T-helper 9 cell (primary cell): ENCODE data around the gene MYOM1.

Source experiments
- DNase-seq: peaks from one replicate; pipeline ENCODE4 v3.0.0-alpha.2; 2020
- total RNA-seq, 2 donors: gene quantifications; one replicate each; lab custom pipeline; 2026; lab: John Stamatoyannopoulos, UW

Gene MYOM1
- total RNA-seq: 3.4 to 7.8 reads per million in 2 donors

DNA sequence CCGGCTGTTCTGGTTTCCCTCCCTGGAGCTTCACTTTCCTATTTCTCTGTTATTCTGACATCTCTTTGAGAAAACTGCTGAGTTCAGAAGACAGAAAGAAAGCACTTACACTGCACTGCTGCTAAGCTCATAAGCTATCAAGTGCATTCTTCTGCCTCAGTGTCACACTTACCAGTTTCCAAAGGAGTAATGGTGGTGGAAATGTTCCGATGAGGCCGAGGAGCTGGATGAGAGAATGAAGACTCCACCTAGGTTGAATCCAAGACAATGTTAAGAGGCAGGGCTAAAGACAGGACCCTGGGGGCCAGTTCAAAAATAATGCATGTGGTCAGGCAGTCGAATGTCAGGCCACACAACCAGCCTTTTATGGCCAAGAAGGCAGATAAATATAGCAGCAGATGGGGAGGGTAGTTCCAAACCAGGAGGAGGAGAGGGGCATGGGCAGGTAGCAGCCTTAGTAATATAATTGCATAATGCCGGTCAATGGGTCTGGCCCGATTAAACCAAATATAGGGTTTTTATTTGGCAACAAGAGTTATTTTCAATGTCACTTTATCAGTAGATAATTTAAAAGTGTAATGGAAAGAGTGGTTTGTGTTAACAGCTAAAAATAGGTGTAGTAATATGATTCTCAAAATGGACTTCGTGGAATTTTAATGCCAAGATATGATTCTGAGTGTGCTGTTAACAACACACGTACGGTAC, at the start of gene MYOM1:
MYOM1 (minus strand) TSS at position 338 of the 705 bp plus-strand sequence. CDS start 4,745 bp downstream, outside the sequence.
- DNase-seq: no peak

DNA sequence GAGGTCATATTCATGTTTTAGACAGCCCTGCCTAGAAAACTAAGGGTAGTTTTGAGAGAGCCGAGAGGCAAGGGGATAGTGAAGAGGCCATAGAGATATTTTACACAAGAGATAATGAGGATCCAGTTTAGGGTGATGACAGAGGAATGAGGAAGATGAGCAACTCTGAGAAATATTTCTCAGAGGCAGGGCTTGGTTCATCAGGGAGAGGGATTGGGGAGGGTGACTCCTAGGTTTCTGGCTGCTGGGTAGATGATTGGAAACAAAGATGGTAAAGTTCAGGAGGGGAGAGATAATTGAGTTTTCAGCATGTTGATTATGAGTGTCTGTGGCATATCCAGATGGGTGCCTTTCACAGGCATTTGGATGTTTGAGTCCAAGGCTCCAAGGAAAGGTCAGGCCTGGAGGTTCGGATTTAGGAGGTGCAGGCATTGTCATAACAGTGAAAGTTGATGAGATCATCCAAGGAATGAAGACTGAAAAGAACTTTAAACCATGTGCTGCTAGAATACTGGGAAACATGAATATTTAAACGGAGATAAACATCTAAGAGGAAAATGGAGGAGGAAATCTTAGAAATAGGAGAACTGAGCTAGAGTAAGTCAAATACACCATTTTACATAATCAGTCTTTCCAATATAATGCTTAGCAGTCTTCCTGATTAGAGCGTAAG, 49.6 kb upstream of the MYOM1 start:
- no peak for DNase-seq

DNA sequence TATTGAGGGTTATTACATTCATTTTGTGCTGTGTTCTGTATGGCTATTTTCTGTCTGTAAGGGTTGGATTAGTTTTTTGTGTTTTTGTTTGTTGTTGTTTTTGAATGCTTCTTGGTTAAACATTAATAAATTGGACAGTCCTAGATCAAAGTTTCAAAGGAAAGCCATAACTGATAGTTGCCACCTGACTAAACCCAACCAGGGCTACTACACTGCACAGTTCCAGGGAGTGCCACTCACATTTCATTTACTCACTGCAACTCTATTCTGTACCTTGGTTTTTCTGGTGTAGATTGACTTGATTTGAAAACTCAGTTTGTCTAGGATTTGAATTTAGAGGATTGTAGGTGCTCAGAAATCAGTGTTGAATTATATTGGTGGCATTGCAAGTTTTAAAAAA, 48.5 kb upstream of the MYOM1 start:
- no peak for DNase-seq

DNA sequence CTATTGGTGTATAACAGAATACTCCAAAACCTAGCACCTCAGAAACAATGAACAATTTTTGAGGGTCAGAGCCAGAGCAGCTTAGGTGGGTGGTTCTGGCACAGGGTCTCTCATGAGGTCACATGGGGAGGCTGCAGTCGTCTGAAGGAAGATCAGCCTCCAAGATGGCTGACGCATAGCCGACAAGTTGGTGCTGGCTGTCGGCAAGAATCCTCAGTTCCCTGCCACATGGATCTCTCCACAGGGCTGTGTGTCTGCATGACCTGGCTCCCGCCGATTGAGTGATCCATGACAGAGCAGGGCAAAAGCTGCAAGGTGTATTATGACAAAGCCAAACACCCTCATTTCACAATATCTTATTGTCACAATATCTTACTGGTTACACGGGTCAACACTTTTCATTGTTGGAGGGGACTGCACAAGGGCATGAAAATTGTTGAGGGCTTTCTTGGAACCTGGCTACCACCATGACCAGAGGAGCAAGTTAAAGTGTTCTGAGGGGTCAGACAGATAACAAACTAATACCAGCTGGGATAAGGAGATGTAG, 46.4 kb upstream of the MYOM1 start:
- DNase-seq: no peak

DNA sequence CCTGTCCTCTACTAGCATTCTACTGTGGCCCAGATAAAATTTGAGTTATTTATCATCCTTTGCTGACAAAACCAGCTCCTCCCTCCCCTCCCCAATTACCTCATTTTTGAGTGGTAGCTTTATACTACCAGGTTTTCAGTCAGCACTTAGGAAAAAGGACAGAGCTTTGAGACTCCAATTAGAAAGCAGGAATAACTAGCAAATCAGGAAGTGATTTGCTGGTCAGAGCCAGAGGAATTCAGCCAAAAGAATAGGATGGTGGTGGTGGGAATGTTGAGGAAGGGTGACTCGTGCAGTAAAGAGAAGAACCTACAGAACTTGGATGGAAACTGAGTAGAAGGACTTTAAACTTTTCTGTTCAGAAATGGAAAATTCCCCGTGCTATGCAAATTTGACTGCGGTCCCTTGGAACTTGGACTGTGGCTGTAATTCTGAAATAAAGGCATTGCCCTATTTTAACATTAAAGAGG, 45.8 kb upstream of the MYOM1 start:
- DNase-seq: no peak

DNA sequence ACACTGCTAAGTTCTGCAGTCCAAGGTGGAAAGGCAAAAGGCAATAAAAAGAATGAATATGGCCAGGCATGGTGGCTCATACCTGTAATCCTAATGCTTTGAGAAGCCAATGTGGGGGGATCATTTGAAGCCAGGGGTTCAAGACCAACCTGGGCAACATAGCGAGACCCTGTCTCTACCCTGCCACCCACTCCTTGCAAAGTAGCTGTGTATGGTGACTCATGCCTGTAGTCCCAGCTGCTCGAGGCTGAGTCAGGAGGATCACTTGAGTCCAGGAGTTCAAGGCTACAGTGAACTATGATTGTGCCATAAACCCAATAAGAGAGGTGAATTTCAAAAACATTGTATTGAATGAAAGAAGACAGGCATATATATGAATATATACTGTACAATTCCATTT, 44.6 kb upstream of the MYOM1 start:
- DNase-seq: no peak

DNA sequence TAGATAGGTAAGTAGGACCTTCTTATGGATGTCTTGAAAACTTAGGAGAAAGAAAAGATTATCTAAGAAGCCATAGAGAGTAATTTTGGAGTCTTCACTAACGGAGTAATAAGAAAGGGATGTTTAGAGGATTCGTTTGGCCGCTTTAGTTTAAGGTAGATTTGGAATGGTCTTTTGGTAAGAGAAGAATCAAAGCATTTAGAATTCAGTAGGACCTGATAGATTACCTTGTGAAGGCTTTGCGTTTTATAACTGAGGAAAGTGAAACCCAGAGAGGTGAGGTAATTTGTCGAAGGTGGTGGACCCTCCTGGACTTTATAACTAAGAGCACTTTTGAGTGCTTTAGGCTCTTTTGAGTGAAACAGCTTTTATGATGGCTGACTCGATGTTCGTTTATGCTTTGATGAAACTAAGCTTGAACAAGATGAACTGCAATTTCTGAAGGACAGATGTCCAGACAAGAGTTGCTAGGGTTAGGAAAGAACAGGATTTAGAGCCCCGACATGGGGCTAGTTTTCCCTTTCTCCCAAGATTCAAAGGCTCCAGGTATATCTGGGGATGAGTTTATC, 43.4 kb upstream of the MYOM1 start:
- DNase-seq: no peak

DNA sequence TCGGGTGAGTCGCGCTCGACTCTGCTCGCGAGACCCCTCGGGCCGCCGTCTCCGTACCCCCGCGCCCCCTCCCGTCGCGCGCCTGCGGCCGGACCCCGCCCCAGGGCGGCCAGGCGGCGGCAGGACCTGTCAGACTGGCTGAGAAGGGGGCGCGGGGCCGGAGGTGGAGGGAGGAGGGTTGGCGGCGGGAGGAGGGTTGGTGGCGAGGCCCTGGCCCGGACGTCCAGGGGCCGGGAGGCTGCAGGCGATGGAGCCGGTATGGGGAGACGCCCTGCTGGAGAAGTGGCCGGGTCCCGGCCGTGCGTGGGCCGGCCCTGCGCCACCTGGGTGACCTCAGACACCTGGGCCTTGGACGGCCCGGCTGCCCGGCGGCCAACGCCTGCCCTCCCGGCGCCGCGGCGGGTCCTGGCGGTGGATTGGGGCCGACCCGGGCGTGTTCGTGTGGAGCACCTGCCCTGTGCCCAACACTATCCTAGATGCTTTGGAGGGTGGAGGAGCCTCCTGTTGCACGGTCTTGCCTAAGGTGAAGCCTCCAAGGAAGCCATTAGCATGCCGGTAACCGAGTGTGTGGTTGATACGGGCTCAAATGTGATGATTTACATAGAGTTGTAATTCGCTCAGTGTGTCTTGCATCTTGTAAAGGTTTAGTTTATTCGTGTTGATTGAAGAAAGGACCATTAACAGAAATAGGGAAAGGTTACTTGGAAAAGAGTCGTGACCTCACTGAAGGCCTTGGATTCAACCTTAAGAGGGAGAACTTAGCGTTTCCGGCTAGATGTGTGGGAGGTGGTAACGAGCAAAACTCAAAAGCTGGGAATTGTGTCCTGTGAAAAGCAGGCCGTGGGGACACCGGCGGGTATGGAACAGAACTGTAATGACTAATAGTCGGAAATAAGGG, 42.7 kb upstream of the MYOM1 start:
- DNase-seq: peak; percentile 20

DNA sequence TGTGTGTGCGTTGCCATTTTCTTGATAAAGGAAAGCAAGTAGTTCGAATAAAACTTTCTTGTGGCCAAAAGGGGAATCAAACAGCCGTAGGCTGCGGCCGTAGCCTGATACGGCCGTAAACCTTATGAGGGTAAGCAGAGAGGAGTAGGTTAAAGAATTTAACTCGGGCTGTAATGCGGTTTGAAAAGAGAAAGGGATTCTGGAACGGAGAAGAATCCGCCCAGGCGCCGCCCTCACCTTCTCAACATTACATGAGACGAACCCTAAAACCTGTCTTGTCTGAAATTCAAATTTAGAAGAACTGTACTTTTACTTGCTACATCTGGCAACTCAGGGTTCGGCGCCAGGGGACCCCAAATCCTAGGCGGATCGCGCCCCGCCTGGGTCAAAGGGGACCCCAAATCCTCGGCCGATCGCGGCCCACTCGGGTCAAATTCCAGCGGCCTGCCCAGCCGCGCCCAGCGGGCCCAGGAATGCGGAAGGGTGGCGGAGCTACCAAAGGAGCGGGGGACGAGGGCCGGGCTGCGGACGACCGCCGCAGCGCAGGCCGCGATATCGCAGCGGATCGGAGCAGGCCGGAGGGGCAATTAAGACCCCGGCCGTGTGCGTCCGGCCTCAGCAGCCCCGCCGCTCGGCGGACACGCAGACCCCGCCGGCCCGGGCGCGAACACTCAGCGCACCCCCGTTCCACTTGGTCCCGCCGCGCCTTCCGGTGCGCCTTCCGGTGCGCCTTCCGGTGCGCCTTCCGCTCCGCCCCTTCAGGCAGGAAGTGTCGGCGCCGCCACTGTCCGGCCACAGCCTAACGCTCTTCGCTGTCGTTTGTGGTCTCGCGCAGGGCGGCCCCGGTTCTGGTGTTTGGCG, 41.8 kb upstream of the MYOM1 start, which contains the start of gene MYL12B:
MYL12B (plus strand) TSS at position 761 of the 861 bp plus-strand sequence. CDS start 10,766 bp downstream, outside the sequence.
- peak; percentile 76 for DNase-seq

DNA sequence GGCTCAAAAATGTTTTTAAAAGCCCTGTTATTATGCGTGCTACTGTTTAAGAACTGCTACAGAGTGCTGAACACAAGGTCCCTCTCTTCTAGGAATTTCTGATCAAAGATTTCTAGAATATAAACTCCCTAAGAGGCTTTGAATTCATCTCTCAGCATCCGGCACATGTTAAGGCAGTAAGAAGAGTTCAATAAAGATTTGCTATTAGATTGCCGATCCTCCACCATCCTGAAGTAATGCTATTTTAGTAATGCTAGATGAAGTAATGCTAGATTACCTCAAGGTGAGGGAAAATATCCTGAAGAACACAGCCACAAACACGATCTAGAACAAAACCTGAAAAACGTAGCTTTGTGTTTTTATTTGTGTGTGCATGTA, 41.2 kb upstream of the MYOM1 start:
- DNase-seq: no peak

DNA sequence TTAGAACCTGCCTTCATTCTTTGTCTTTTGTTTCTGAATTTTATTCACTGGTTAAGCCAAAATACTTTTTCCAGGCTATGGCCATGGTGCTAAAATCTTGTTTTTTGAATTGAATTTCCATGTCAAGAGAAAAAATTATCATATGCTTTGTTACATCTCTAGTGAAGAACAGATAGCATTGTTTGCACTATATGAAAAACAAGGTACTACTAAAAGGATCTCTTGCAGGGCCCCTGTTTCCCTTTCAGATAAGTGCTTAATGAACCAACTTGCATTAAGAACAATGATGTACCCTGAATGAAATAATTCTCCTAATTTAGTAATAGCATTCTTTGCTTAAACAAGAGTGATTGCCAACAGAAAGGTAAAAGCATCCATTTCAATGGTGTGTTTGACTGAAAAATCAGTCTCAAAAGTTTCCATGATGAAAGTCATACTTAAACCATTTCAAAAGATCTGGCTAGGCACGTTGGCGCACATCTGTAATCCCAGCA, 37.9 kb upstream of the MYOM1 start:
- no peak for DNase-seq

DNA sequence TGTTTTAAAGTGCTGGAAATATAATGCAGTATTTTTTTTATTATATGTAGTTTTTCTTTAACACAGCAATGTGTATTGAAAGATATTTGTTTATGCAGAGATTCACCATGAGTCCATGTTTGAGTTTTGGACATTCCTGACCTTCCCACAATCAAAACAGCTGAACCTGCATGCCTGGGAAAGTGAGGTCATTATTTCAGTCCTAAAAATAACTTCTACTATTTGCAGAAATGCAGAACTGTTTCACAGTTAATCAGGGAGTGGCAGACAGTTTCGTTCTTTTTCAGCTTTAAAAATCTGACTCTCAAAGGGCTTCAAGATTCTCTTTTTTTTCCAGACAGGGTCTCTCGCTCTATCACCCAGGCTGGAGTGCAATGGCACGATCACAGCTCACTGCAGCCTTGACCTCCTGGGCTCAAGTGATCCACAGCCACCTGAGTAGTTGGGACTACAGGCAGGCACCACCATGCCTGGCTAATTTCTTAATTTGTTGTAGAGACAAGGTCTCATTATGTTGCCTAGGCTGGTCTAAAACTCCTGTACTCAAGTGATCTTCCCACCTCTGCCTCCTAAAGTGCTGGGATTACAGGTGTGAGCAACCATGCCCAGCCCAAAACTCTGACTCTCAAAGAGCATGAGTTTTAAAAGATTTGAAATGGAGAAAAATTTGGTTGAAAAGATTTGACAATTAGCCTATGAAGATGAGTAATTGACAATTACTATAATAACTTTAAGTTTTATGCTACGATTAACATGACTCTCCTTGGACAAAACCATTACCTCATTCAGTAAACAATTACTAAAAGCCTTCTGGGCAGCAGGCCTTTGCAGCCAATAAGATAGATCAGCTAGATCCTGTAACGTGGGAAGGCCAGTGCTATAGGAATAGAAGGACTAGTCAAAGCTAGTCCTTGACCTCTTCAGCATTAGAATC, 37.2 kb upstream of the MYOM1 start:
- no peak for DNase-seq

DNA sequence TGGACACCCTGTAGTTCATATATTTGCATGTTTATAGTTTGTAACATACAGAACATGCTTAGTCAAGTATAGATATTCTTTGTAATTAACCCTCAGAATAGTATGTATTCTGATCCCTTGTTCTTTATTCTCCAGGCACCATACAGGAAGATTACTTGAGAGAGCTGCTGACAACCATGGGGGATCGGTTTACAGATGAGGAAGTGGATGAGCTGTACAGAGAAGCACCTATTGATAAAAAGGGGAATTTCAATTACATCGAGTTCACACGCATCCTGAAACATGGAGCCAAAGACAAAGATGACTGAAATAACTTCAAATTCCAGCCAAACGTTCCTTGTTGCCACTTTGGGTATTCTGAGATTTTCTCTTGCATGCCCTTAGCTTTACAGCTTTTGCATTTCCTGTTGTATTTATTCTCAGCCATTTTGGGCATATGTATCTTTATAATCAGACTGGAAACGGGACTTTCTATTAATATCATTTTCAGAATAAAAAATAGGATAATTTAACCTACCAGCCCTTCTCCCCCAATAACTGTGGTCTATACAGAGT, 35.9 kb upstream of the MYOM1 start:
- no peak for DNase-seq

DNA sequence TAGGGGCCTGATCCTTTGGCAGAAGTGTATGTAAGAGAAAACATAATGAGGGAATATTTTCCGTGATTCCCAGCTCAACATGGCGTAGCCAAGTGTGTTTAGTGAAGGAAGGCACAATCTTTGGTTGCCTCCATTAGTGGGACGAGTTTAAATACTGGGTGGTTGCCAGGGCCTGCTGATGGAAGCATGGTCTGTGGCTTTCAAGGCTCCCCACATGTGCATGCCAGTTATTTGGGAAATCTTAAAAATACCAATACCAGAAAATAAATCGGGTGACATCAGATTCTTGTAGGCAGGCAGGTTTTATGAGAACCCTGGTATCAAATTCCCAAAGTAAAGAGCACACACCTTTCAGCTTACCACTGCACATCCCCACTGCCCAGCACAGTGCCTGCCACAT, 35.0 kb upstream of the MYOM1 start:
- DNase-seq: no peak

DNA sequence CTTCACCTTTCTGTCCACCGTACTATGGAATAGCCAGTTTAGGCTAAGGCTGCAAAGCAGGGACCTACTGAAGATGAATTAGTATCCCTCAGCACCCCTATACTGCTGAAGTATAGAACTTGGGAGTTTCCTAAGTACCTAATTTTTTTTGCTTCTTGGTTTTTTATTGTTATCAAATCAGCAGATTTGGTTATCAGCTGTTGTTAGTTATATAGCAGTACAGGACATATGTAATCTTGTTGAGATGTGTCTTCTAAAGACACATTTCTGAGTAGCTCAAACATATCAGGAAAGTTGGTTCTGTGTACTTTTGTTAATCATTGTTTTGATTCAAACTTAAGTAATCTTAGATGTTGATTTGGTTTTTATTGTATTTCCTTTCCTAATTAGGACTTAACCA, 33.1 kb upstream of the MYOM1 start:
- no peak for DNase-seq

DNA sequence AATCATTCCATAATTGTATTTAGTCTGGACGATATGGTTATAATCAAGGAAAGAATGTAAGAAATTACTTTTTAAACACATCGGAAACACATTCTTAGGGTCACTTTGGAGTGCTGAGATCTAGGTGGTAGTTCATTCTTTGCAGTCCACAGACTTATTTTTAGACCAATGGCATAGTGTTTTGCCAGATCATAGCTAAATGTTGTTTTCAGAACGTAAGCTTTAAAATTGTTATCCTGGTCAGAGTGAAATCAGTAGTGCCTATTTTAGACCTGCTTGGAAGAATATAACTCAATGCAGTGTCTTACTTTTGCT, 32.2 kb upstream of the MYOM1 start:
- no peak for DNase-seq

DNA sequence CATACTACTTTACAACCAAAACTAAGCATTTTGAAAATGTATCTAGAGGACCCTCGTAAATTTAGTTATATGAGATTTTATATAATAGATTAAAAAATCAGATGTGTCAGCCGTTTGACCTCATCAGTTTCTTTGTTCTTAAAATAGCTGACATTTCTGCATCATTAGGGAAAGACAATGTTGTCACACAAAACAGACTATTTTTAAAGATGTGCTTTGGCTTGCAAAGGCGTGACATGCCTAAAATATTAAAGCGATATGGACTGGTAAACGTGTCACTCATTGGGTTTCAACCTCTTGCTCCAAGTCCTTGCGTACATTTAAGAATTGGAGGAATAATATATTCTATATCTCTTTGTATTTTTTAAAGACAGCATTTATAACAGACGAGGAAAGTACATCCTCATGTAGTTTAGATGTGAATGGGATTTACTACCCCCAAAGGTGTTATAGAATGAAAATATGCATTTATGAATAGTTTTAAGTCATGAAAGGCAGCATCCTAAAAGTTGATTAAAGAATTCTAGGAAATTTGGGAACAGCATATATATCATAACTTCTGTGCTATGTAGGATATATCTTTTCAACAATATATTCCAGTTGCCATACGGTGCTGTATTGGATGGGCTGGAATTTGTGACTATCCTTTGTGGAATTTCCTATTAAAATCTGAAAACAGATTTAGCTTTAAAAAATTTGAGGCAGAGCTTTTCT, 31.6 kb upstream of the MYOM1 start:
- no peak for DNase-seq

DNA sequence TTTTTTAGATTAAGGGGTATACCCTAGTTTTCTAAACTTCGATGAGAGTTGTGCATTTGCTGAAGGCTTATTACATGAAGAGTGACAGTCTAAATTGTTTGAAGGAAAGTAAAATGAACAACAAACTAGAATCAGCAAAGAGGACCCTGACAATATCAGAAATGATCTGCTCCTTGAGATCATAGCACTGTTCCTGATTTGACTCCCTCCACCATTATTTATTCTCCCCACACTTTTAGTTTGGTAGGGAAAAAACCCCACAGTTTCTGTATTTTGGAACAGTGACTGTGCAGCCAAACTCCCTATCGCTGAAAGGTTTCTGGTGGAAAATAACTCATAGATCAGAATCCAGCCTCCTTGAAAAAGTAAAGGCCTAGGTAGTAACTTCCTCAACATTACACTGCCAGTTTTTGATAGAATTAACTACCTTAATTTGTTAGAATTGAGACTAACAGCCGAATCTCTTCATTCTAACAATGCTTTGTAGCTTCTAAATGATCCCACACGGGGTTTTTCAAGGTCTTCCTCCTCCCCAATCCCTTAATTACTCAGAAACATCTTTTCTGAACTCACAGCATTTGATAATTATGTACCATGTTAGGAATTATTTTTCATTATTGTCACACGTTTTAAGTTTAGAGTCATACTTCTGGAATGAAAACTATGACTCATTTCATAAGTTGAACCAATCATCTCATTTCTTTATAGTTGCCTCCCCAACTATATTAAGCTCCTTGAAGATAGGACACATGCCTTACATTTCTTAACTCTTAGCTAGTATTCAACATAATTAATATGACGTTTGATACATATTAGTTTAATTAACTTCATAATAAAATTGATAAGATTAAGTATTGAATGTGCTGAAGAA, 30.7 kb upstream of the MYOM1 start:
- DNase-seq: no peak
